ENCODE results near the gene TIMP3. TPM values are rescaled to one million over a fixed set of nuclear protein-coding genes. Genes with fewer than 3 reads are reported as not detected.

Gene TIMP3
- polyA plus RNA-seq, 1 donor from 2014 or later: 0.72 TPM

- Histone ChIP-seq H3K9me2 (ENCODE audit: insufficient read depth, low read length) (no peaks in the 10 kb centered on the region), H2AFZ (ENCODE audit: low read depth, low read length) (no peak overlapping the region), H3K79me2 (replicated peaks; ENCODE audit: insufficient read depth, low read length) (no peaks in the 10 kb centered on the region), H3K27me3 (ENCODE audit: insufficient read depth, low read depth, low read length) (no peaks in the 10 kb centered on the region), H3K36me3 (ENCODE audit: insufficient read depth, low read length) (no peaks in the 10 kb centered on the region), H4K20me1 (ENCODE audit: insufficient read depth) (no peaks in the 10 kb centered on the region), H3K9me3 (ENCODE audit: low read length) (no peaks in the 10 kb centered on the region), H3F3A (ENCODE audit: insufficient read depth, low read length, poor library complexity, severe bottlenecking) (no peaks in the 10 kb centered on the region), H3K4me3 (ENCODE audit: low read length) (no peak overlapping the region), H3K4me2 (ENCODE audit: low read length) (no peak overlapping the region), H3K27ac (ENCODE audit: low read length) (no peak overlapping the region), H3K9ac (ENCODE audit: low read length) (no peak overlapping the region)
- TF ChIP-seq EP300 (conservative IDR thresholded peaks at IDR 0.05; ENCODE audit: poor library complexity, severe bottlenecking) (no peak), TAF1 (IDR thresholded peaks at IDR 0.05; ENCODE audit: low read depth) (no peak), SMC3 (conservative IDR thresholded peaks at IDR 0.05; ENCODE audit: poor library complexity) (no peak), RAD21 (conservative IDR thresholded peaks at IDR 0.05) (no peak), MXI1 (conservative IDR thresholded peaks at IDR 0.05; ENCODE audit: poor library complexity, severe bottlenecking) (no peak), CTCF (IDR thresholded peaks at IDR 0.05; ENCODE audit: poor library complexity, severe bottlenecking) (no peak), EZH2 (IDR thresholded peaks at IDR 0.05; ENCODE audit: borderline replicate concordance, insufficient read depth, low read length, poor library complexity, severe bottlenecking) (no peak), REST (IDR thresholded peaks at IDR 0.05; ENCODE audit: borderline replicate concordance) (no peak), POLR2AphosphoS5 (IDR thresholded peaks at IDR 0.05) (no peak)
These were observed 48.5 kb upstream of the TIMP3 start for GRCh38 chr22:32752816-32753520.

GRCh38 chr22:32753591-32753990 is 47.9 kb upstream of the TIMP3 start:
- H3K79me2 ChIP-seq (replicated peaks; ENCODE audit: insufficient read depth, low read length): no peaks in the 10 kb centered on the region
- H3K9me3 ChIP-seq (ENCODE audit: low read length): no peaks in the 10 kb centered on the region
- no peaks in the 10 kb centered on the region for H3K27me3 ChIP-seq (ENCODE audit: insufficient read depth, low read depth, low read length)
- no peak overlapping the region for H3K9ac ChIP-seq (ENCODE audit: low read length)
- H3K4me3 ChIP-seq (ENCODE audit: low read length): no peak overlapping the region
- H3K27ac ChIP-seq (ENCODE audit: low read length): no peak overlapping the region
- H3K36me3 ChIP-seq (ENCODE audit: insufficient read depth, low read length): no peaks in the 10 kb centered on the region
- H3F3A ChIP-seq (ENCODE audit: insufficient read depth, low read length, poor library complexity, severe bottlenecking): no peaks in the 10 kb centered on the region
- no peak overlapping the region for H2AFZ ChIP-seq (ENCODE audit: low read depth, low read length)
- H3K9me2 ChIP-seq (ENCODE audit: insufficient read depth, low read length): no peaks in the 10 kb centered on the region
- TF ChIP-seq POLR2AphosphoS5 (IDR thresholded peaks at IDR 0.05) (no peak), CTCF (IDR thresholded peaks at IDR 0.05; ENCODE audit: poor library complexity, severe bottlenecking) (no peak), EP300 (conservative IDR thresholded peaks at IDR 0.05; ENCODE audit: poor library complexity, severe bottlenecking) (no peak), SMC3 (conservative IDR thresholded peaks at IDR 0.05; ENCODE audit: poor library complexity) (no peak), RAD21 (conservative IDR thresholded peaks at IDR 0.05) (no peak), REST (IDR thresholded peaks at IDR 0.05; ENCODE audit: borderline replicate concordance) (no peak), TAF1 (IDR thresholded peaks at IDR 0.05; ENCODE audit: low read depth) (no peak)
- H3K4me2 ChIP-seq (ENCODE audit: low read length): no peak overlapping the region
- no peaks in the 10 kb centered on the region for H4K20me1 ChIP-seq (ENCODE audit: insufficient read depth)
